Naive thymus-derived CD8-positive, alpha-beta T cell (primary cell): ENCODE data around the gene GPC6. TPM values are rescaled to one million over a fixed set of nuclear protein-coding genes. Genes with fewer than 3 reads are reported as not detected.

Source experiments
- ATAC-seq, 2 donors: fragments of 150-1000 bp; cut with Tn5 transposase in 1 of 2; sonication (Bioruptor Pico), chemical (Tn5 transposase) in 1 of 2; 1 replicate in 1 of 2; 2 replicates in 1 of 2; pipeline ENCODE4 v1.10.0; 2021; ENCODE audit warnings: mild to moderate bottlenecking in 2 of 2, moderate library complexity in 2 of 2
- POLR2A ChIA-PET: fragments of 350-600 bp; sonication (Branson Sonifier 250); formaldehyde crosslinking; loops from one replicate; lab custom pipeline; 2021; ENCODE audit warnings: antibody characterized with exemption; lab: Charles Lee
- DNase-seq, 10 donors: peaks; one replicate each; pipeline versions ENCODE4 v3.0.0 to v3.0.0-alpha.2; 2020 to 2022
- H3K27ac Mint-ChIP-seq, 10 donors: one replicate each; pipeline ENCODE4 v1.8.0; 2020 to 2022; ENCODE audit warnings: mild to moderate bottlenecking in 10 of 10, mixed read lengths in 10 of 10, moderate library complexity in 4 of 10, inconsistent platforms in 1 of 10
- H3K27me3 Mint-ChIP-seq, 5 donors: one replicate each; pipeline ENCODE4 v1.8.0; 2021 to 2022; ENCODE audit warnings: mixed read lengths in 5 of 5
- H3K36me3 Mint-ChIP-seq, 3 donors: one replicate each; pipeline ENCODE4 v1.8.0; 2020 to 2022; ENCODE audit warnings: mixed read lengths in 3 of 3, mild to moderate bottlenecking in 2 of 3, inconsistent platforms in 1 of 3
- H3K4me1 Mint-ChIP-seq, 4 donors: one replicate each; pipeline ENCODE4 v1.8.0; 2021 to 2022; ENCODE audit warnings: mixed read lengths in 4 of 4
- H3K4me3 Mint-ChIP-seq, 10 donors: one replicate each; pipeline ENCODE4 v1.8.0; 2020 to 2022; ENCODE audit warnings: mild to moderate bottlenecking in 10 of 10, mixed read lengths in 10 of 10, moderate library complexity in 6 of 10, inconsistent platforms in 1 of 10
- H3K9me3 Mint-ChIP-seq, 9 donors: one replicate each; pipeline ENCODE4 v1.8.0; 2020 to 2022; ENCODE audit warnings: mixed read lengths in 9 of 9, mild to moderate bottlenecking in 3 of 9, inconsistent platforms in 1 of 9, moderate library complexity in 1 of 9
- polyA plus RNA-seq, 3 donors: library from polyadenylated mRNA; unstranded; fragments of 300-500 nt; fragmentation: Illumina TruSeq; gene quantifications; one replicate each; pipeline ENCODE4 v1.2.3, GENCODE V29; 2021
- total RNA-seq, 8 experiments: library from RNA in 2 of 8; stranded (reverse) in 2 of 8; gene quantifications; one replicate each; pipeline ENCODE4 v1.2.3 and lab custom pipeline; 2021 to 2026

The GPC6 gene
- total and polyA plus RNA-seq, 5 experiments from 2014 or later = not detected

DNA sequence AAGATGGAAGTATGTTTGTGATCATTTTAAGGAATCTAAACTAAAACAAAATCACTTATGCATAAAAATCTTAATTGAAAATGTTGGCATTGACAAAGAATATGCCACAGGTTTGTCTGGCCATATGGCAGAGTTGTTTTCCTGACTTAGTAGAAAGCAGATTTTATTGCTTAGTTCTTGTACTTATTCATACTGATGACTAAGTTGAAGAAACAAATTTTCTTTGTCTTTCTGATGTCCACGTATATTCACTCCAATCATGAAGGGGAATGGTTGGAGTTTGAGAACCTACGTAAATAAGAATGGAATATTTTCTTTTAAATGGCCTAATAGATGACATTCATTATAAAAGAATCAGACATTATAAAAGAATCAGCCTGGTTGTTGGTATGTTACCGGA lies 8.0 kb upstream of the GPC6 start:
- no peaks in the 10 kb centered on the region for H3K4me1 Mint-ChIP-seq
- H3K4me3 Mint-ChIP-seq = no peak overlapping the region
- DNase-seq = no peak
- H3K36me3 Mint-ChIP-seq = no peaks in the 10 kb centered on the region
- ATAC-seq = no peak
- H3K27ac Mint-ChIP-seq = no peak overlapping the region
- peaks cover 0 to 4% (median 0%) of the 10 kb centered on the region in 5 donors for H3K27me3 Mint-ChIP-seq
- H3K9me3 Mint-ChIP-seq = peaks cover 0 to 5% (median 0%) of the 10 kb centered on the region in 9 donors
- POLR2A ChIA-PET = no interaction called here

GRCh38 chr13:93220073-93220472 lies 6.5 kb upstream of the GPC6 start:
- Mint-ChIP-seq H3K27me3 (peaks cover 0 to 10% (median 1%) of the 10 kb centered on the region in 5 donors), H3K9me3 (peaks cover 0 to 5% (median 0%) of the 10 kb centered on the region in 9 donors), H3K4me3 (no peak overlapping the region), H3K27ac (no peak overlapping the region), H3K4me1 (no peaks in the 10 kb centered on the region), H3K36me3 (peaks cover 0 to 4% (median 0%) of the 10 kb centered on the region in 3 donors)
- POLR2A ChIA-PET = no interaction called here
- no peak for ATAC-seq
- DNase-seq = no peak

GRCh38 chr13:93222976-93223375 lies 3.6 kb upstream of the GPC6 start:
- no peak for DNase-seq
- POLR2A ChIA-PET = no interaction called here
- peaks cover 0 to 9% (median 5%) of the 10 kb centered on the region in 4 donors for H3K4me1 Mint-ChIP-seq
- H3K9me3 Mint-ChIP-seq = peaks cover 0 to 5% (median 1%) of the 10 kb centered on the region in 9 donors
- H3K27me3 Mint-ChIP-seq = peaks cover 12 to 35% (median 22%) of the 10 kb centered on the region in 5 donors
- H3K36me3 Mint-ChIP-seq = peaks cover 0 to 4% (median 0%) of the 10 kb centered on the region in 3 donors
- no peak overlapping the region for H3K27ac Mint-ChIP-seq
- no peak overlapping the region for H3K4me3 Mint-ChIP-seq
- ATAC-seq = no peak

GRCh38 chr13:93224535-93224934 lies 2.1 kb upstream of the GPC6 start:
- H3K4me3 Mint-ChIP-seq = no peak overlapping the region
- DNase-seq (no peak), ATAC-seq (no peak)
- H3K4me1 Mint-ChIP-seq = peaks cover 0 to 9% (median 7%) of the 10 kb centered on the region in 4 donors
- peaks cover 17 to 46% (median 35%) of the 10 kb centered on the region in 5 donors for H3K27me3 Mint-ChIP-seq
- POLR2A ChIA-PET = no interaction called here
- H3K36me3 Mint-ChIP-seq = peaks cover 0 to 4% (median 0%) of the 10 kb centered on the region in 3 donors
- peaks cover 0 to 5% (median 1%) of the 10 kb centered on the region in 9 donors for H3K9me3 Mint-ChIP-seq
- peak overlapping the region in 1 of 10 donors; percentile 25 for H3K27ac Mint-ChIP-seq

GRCh38 chr13:93225610-93226009 lies 997 bp upstream of the GPC6 start:
- DNase-seq (no peak), ATAC-seq (no peak)
- H3K9me3 Mint-ChIP-seq = peaks cover 0 to 5% (median 1%) of the 10 kb centered on the region in 9 donors
- peaks cover 0 to 4% (median 0%) of the 10 kb centered on the region in 3 donors for H3K36me3 Mint-ChIP-seq
- no peak overlapping the region for H3K4me3 Mint-ChIP-seq
- H3K27me3 Mint-ChIP-seq = peaks cover 23 to 54% (median 39%) of the 10 kb centered on the region in 5 donors
- H3K4me1 Mint-ChIP-seq = peaks cover 0 to 9% (median 7%) of the 10 kb centered on the region in 4 donors
- H3K27ac Mint-ChIP-seq = no peak overlapping the region
- POLR2A ChIA-PET = no interaction called here

DNA sequence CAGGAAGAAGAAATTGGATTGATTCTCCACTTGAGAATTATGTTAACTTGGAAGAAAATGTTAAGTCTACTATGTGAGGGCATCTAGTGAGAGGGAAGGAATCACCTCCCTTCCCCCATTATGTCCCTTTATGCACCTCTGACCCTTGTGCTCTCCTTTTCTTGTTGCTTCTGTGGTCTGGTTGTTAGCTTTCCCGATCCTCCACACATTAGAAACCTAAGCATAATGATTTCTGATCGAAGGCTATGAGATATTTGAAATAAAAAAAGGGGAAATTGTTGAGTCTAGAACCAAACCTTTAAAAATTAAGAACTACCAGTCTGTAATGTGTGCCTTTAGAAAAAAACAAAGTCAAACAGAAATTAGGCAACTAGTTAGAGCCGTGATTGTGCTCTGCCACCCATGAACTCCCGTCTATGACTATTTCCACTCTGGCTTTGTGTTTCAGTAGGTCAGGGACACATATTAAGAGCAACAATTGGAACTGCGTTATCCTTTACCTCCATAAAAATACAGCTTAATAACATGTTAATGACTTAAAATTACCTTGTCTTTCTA lies 463 bp upstream of the GPC6 start:
- DNase-seq (no peak), ATAC-seq (no peak)
- H3K36me3 Mint-ChIP-seq = peaks cover 0 to 4% (median 0%) of the 10 kb centered on the region in 3 donors
- H3K4me1 Mint-ChIP-seq = peaks cover 0 to 9% (median 7%) of the 10 kb centered on the region in 4 donors
- peaks cover 23 to 54% (median 39%) of the 10 kb centered on the region in 5 donors for H3K27me3 Mint-ChIP-seq
- H3K27ac Mint-ChIP-seq = no peak overlapping the region
- POLR2A ChIA-PET = no interaction called here
- H3K4me3 Mint-ChIP-seq = no peak overlapping the region
- H3K9me3 Mint-ChIP-seq = peaks cover 0 to 5% (median 1%) of the 10 kb centered on the region in 9 donors

GRCh38 chr13:93227280-93227877 lies 772 bp downstream of the GPC6 start:
- POLR2A ChIA-PET = no interaction called here
- ATAC-seq (no peak), DNase-seq (no peak)
- H3K27ac Mint-ChIP-seq = no peak overlapping the region
- peaks cover 24 to 54% (median 43%) of the 10 kb centered on the region in 5 donors for H3K27me3 Mint-ChIP-seq
- peaks cover 0 to 5% (median 1%) of the 10 kb centered on the region in 9 donors for H3K9me3 Mint-ChIP-seq
- H3K4me3 Mint-ChIP-seq = peak overlapping the region in 2 of 10 donors; percentile 31 to 58
- H3K36me3 Mint-ChIP-seq = peaks cover 0 to 4% (median 0%) of the 10 kb centered on the region in 3 donors
- H3K4me1 Mint-ChIP-seq = peaks cover 0 to 9% (median 7%) of the 10 kb centered on the region in 4 donors

GRCh38 chr13:93227878-93228642 lies 1.5 kb downstream of the GPC6 start:
- H3K36me3 Mint-ChIP-seq = peaks cover 0 to 4% (median 0%) of the 10 kb centered on the region in 3 donors
- peaks cover 0 to 9% (median 7%) of the 10 kb centered on the region in 4 donors for H3K4me1 Mint-ChIP-seq
- no peak for ATAC-seq
- peaks cover 24 to 54% (median 43%) of the 10 kb centered on the region in 5 donors for H3K27me3 Mint-ChIP-seq
- POLR2A ChIA-PET = no interaction called here
- H3K4me3 Mint-ChIP-seq = peak overlapping the region in 1 of 10 donors; percentile 5
- H3K27ac Mint-ChIP-seq = no peak overlapping the region
- peaks cover 0 to 5% (median 1%) of the 10 kb centered on the region in 9 donors for H3K9me3 Mint-ChIP-seq
- no peak for DNase-seq

GRCh38 chr13:93228643-93228937 lies 2.0 kb downstream of the GPC6 start:
- no peak for ATAC-seq
- H3K27me3 Mint-ChIP-seq = peaks cover 24 to 54% (median 44%) of the 10 kb centered on the region in 5 donors
- POLR2A ChIA-PET = no interaction called here
- H3K4me3 Mint-ChIP-seq = peak overlapping the region in 1 of 10 donors; percentile 5
- peaks cover 0 to 9% (median 7%) of the 10 kb centered on the region in 4 donors for H3K4me1 Mint-ChIP-seq
- H3K27ac Mint-ChIP-seq = no peak overlapping the region
- H3K9me3 Mint-ChIP-seq = peaks cover 0 to 5% (median under 1%) of the 10 kb centered on the region in 9 donors
- no peak for DNase-seq
- peaks cover 0 to 4% (median 0%) of the 10 kb centered on the region in 3 donors for H3K36me3 Mint-ChIP-seq

DNA sequence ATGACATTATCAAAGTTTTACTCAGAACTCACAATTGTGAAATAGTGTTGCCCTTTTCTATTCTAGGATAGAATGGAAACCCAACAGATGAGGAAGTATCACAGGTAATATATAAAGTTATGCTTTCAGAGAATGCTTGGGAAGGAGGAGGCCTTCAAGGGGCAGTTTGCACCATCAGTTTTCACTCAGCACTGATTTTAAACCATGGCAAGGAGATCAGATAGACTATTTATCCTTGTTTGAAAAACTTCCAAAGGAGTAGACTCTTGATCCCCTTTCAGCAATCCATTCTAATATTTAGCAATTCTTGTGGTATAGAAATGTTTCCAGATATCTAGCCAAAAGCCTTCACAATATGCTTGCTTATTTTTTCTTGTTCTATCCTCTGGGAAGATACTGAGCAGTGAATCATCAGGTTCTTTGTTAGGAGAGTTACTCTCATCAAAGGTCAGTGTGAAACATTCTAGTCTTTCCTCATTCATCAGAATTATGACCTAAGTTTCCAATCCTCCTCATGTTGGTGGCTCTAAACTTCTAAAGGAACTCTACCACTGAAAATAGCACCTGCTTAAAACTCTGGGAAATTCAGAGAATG lies 3.8 kb downstream of the GPC6 start:
- POLR2A ChIA-PET = no interaction called here
- DNase-seq (no peak), ATAC-seq (no peak)
- Mint-ChIP-seq H3K27me3 (peaks cover 25 to 45% (median 42%) of the 10 kb centered on the region in 5 donors), H3K9me3 (peaks cover 0 to 6% (median 1%) of the 10 kb centered on the region in 9 donors), H3K4me1 (peaks cover 0 to 9% (median 7%) of the 10 kb centered on the region in 4 donors), H3K4me3 (no peak overlapping the region), H3K36me3 (no peaks in the 10 kb centered on the region), H3K27ac (no peak overlapping the region)

DNA sequence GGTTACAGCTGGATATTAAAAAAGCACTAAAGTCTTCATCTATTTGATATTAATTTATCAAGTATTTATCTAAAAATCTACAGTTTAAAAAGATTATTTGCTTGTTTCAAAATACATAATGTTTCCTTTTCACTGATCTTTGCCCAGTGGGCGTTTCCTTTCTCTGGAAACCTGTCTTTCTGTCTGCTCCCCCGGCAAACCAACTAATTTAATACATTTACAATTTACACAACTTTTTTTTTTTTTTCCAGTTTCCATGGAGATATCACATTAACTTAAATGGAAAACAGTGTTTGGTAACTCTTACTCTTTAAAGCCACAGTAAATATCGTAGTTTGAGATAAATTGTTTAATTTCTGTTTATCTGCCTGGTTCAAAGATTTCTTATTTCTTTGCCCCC lies 5.3 kb downstream of the GPC6 start:
- no peak overlapping the region for H3K27ac Mint-ChIP-seq
- peaks cover 0 to 5% (median 4%) of the 10 kb centered on the region in 4 donors for H3K4me1 Mint-ChIP-seq
- DNase-seq = no peak
- H3K4me3 Mint-ChIP-seq = no peak overlapping the region
- H3K27me3 Mint-ChIP-seq = peaks cover 17 to 31% (median 29%) of the 10 kb centered on the region in 5 donors
- no peaks in the 10 kb centered on the region for H3K36me3 Mint-ChIP-seq
- H3K9me3 Mint-ChIP-seq = peaks cover 0 to 9% (median 1%) of the 10 kb centered on the region in 9 donors
- POLR2A ChIA-PET = no interaction called here
- no peak for ATAC-seq

DNA sequence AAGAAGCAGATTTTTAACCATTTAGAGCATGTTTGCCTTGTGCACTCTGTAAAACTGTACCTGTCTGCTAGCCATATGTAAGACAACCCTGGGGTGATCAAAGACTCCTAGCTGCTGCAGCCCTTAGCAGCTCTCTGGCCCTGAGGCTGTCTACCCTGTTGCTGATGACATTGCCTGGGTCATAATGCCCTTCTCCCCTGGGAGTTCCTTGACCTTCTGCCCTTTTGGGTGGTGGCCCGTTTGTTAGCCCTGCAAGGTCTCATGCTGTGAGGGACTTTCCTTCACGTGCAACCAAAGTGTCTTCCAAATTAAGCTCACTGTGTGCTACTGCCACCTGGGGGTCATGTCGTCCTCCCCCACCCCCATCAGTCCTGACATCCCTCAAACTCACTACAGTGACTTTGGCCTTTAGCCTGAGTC lies 7.4 kb downstream of the GPC6 start:
- DNase-seq = no peak
- Mint-ChIP-seq H3K27me3 (peaks cover 13 to 22% (median 15%) of the 10 kb centered on the region in 5 donors), H3K4me1 (no peaks in the 10 kb centered on the region), H3K4me3 (no peak overlapping the region), H3K9me3 (peaks cover 2 to 26% (median 11%) of the 10 kb centered on the region in 9 donors), H3K36me3 (peaks cover 0 to 6% (median 0%) of the 10 kb centered on the region in 3 donors), H3K27ac (no peak overlapping the region)
- ATAC-seq = no peak
- POLR2A ChIA-PET = no interaction called here
